NCI-H1694 treated with DMSO at 0.1 percent for 48 hours (cell line): ENCODE measurements around the gene ACOXL.

ENCODE experiments used
- DNase-seq: peaks from one replicate; lab custom pipeline; 2025; lab: John Stamatoyannopoulos, UW

Gene ACOXL

DNA sequence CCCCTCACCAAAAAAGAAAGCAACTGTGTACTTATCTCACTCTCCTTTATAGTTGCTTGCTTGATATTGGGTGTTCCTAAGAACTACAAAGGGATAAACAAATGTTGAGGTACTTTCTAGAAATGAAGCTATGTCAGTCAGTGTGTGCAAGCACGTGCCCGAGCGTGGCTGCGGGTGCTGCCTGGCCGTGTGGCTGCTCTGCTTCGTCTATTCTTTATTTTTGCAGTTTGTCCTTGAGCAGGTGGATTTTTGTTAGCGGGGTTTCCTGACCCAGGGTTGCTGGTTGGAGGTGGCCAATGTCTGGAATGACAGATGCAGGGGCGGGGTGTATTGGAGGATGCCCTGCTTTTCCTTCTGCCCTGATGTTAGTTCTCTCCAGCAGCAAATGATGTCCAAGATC is 62.6 kb downstream of the ACOXL start:
- DNase-seq, result no peak

- no peak for DNase-seq
Measured at GRCh38 chr2:110796716-110797301, 64.4 kb downstream of the ACOXL start.

DNA sequence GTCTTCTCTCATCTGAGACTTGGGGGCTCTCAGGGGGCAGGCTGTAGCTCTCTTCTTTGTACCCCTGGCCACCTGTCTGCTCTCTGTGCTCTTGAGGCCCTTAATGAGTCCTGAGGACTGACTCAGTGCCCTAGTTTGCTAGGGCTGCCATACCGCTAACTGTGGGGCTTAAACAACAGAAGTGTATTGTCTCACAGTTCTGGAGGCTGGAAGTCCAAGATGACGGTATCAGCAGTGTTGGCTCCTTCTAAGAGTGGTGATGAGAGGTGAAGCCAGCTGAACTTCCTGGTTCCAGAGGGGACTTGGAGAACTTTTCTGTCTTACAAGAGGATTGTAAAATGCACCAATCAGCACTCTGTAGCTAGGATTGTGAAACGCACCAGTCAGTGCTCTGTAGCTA is 67.0 kb downstream of the ACOXL start:
- no peak for DNase-seq

- no peak for DNase-seq
Measured at GRCh38 chr2:110800611-110801402, 68.4 kb downstream of the ACOXL start.

DNA sequence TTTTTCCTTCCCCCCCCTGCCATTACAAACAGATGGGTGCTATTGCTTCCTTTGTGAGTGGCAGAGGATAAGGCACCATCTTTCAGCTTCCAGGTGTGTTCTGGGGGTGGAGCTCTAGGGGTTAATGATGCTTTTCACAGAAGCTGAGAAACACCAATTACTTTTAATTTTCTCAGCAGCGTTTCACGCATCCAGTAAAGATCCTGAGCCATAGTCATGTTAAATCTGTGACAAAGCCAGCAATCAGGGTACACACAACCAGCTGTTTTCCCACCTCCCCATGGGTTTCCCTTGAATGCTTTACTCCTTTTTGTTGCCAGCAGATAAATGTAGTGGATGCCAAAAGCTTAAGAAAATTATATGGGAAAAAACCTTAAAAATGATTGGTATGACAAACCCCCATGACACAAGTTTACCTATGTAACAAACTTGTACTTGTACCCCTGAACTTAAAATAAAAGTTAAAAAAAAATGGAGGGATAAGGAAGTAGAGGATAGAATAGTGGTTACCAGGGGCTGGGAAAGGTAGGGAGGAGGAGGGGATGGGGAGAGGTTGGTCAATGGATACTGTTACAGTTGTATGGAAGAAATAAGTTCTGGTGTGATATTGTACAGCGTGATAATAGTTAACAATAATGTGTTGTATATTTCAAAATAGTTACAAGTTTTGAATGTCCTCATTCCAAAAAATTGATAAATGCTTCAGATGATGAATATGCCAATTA is 70.0 kb downstream of the ACOXL start:
- no peak for DNase-seq

GRCh38 chr2:110804433-110804832 is 72.1 kb downstream of the ACOXL start:
- DNase-seq, result no peak

GRCh38 chr2:110804915-110805314 is 72.5 kb downstream of the ACOXL start:
- no peak for DNase-seq

DNA sequence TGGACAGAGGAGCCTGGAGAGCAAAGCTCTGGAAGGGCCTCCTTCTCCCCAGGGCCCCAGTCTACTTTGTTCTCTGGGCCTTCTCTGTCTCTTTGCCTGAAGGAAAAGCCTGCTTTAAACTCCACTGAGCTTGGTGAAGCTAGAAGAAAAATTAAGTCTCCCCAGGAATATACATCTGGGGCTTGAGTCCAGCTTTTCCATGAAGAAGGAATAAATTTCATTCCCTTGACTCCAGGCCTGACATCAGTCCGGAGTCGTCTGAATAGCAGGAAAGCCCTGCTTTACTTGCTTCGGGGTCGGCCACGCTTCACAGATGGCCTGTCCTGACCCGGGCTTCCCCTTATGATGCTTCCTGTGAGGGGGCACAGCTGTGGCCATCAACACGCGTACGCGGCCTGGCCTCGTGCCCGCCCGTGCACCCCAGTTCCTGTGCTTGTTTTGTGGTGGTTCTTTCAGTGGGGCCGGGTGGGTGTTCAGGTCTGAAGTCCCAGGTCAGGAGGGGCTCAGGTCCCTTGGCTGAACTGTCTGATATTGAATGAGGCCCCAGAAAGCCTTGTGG is 73.6 kb downstream of the ACOXL start:
- DNase-seq, result no peak

GRCh38 chr2:110807522-110807921 is 75.1 kb downstream of the ACOXL start:
- no peak for DNase-seq

- DNase-seq, result no peak
Measured at GRCh38 chr2:110810404-110810803, 78.0 kb downstream of the ACOXL start.

- DNase-seq, result no peak
Measured at GRCh38 chr2:110812726-110813645, 80.6 kb downstream of the ACOXL start.

DNA sequence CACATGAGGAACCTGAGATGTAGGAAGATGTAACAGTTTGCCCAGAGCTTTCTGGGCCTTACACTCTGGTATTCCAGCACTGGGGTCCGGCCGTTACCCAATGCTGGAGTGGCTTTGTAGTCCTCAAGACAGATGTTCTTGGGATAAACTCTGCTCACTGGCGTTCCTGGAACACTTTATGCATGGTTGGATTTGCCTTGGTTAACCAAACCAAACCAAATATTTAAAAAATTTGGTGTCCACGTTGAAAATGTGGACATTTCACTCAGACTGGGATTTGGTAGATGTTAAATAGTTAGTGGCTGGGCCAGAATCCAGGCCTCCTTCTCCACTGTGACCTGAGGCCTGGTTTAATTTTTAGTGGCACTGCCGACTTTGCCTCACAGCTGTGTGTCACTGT is 81.5 kb downstream of the ACOXL start:
- DNase-seq, result no peak

- no peak for DNase-seq
Measured at GRCh38 chr2:110815938-110816337, 83.6 kb downstream of the ACOXL start.

- DNase-seq, result no peak
Measured at GRCh38 chr2:110816404-110817365, 84.3 kb downstream of the ACOXL start.

- DNase-seq, result no peak
Measured at GRCh38 chr2:110818767-110819481, 86.6 kb downstream of the ACOXL start.

DNA sequence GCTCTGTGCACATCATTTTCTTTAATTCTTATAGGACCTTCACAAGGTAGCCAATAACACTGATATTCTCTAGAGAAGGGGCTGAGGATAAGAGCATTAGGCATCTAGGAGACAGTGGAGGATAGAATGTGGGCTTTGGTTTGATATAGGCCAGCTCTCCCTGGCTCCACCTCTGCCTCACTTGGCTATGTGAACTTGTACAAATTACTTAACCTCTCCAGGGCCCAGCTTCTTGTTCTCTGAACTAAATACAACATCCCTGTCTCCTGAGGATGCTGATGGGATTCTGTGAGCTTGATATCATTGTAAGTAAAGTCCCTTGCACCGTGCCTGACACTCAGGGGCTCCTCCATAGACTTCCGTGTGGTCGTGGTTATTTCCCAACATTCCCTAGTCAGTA is 87.3 kb downstream of the ACOXL start:
- no peak for DNase-seq

DNA sequence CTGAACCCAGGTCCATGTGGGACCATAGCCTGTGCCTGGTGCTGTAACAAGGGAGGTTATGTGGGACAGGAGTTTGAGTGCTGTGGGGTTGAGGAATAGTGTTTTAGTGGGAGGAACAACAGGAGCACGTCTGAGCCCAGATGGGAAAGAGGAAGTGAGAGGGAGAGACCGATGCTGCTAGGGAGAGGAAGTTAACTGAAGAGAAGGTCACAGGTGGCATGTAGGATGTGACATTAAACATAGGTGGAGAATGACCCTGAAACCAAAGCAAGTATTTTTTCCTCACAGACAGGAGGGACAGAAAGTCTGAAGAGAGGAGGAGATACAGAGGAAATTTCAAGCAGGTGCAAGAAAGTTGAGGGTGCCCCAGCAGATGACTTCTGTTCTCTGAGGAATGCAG is 87.8 kb downstream of the ACOXL start:
- no peak for DNase-seq

DNA sequence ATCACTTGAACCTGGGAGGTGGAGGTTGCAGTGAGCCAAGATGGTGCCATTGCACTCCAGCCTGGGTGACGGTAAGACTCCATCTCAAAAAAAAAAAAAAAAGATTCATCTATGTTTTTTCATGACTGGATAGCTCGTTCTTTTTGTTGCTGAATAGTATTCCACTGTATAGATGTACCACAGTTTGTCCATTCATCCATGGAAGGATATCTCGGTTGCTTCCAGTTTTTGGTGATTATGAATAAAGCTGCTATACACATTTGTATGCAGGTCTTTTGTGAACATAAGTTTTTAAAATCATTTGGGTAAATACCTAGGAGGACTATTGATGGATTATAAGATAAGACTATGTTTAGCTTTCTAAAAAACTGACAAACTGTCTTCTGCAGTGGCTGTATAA is 90.8 kb downstream of the ACOXL start:
- no peak for DNase-seq

DNA sequence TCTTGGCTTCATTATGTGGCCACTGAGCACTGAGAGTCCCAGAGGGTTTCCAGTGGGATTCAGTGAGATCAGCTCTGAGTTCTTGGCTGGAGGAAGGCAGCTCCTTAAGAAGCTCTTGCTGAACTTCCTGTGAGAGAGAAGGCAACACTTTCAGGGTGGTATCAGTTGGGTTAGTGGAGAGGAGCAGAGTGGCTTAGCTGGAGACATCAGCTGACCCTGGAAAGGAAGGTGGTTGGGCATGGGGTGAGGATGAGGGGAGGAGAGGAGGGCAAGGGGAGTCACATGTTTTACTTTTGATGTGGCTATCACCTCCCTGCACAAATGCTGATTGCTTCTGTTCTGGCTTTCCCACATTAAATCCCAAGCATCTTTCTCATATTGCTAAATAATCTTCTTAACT is 95.1 kb downstream of the ACOXL start:
- DNase-seq, result no peak

- no peak for DNase-seq
Measured at GRCh38 chr2:110828330-110828729, 96.0 kb downstream of the ACOXL start.
